ENCODE measurements around the gene COX6B1.
"Not testable (repeated sequence)": the region's sequence is repeated elsewhere in the genome, so short reads cannot be mapped to it uniquely, and the experiment has no call there.

COX6B1 gene

GRCh38 chr19:35669566-35669965 is 21.4 kb downstream of the COX6B1 start:
- no peak for DNase-seq

DNA sequence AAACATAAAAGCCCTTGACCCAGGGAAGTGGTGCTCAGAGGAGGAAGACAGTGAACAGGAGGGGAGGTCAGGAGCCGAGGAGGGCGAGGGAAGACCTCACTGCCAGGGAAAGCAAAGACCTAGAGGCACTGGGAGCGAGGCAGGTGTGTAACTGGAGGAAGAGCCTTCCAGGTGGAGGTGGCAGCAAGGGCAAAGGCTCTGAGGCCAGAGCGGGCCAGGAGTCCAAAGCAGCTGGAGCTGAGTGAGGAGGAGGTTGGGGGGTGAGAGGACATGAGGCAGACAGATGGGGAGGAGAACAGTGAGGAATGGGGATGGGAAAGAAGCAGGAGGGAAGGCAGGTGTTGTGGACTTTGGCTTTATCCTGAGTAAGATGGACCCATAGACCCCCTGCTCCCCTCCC is 21.9 kb downstream of the COX6B1 start:
- DNase-seq: no peak

DNA sequence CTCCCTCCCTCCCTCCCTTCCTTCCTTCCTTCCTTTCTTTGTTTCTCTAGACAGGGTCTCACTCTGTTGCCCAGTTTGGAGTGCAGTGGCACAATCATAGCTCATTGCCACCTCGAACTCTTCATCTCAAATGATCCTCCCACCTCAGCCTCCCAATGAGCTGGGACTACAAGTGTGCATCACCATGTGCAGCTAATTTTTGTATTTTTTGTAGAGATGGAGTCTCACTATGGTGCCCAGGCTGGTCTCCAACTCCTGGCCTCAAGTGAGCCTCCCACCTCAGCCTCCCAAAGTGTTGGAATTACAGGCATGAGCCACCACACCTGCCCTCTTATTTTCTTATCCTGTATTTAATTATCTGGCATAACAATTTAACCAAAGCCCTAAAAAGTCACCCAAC is 22.6 kb downstream of the COX6B1 start:
- no peak for DNase-seq

- no peak for DNase-seq
Measured at GRCh38 chr19:35671818-35672217, 23.7 kb downstream of the COX6B1 start.

- no peak for DNase-seq
Measured at GRCh38 chr19:35673121-35673804, 25.1 kb downstream of the COX6B1 start.

DNA sequence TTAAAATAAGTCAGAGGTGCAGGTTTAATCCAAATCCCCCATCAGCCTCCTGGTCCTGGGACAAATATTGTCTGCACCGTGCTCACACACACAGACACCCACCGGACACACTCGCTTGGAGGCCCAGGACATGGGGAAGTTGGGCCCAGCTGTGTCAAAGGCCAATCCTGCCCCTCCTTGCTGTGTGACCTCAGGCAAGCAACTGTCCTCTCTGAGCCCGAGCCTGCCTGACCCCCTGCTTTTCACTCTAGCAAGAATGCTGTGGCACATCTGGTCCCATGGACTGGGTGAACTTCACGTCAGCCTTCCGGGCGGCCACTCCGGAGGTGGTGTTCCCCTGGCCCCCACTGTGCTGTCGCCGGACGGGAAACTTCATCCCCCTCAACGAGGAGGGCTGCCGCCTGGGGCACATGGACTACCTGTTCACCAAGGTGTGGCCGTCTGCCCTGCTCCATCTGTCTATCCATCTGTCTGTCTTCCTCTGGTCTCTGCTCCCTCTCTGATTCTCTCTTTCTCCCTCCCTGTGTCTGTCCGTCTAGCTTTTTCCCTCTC is 27.5 kb downstream of the COX6B1 start:
- no peak for DNase-seq

DNA sequence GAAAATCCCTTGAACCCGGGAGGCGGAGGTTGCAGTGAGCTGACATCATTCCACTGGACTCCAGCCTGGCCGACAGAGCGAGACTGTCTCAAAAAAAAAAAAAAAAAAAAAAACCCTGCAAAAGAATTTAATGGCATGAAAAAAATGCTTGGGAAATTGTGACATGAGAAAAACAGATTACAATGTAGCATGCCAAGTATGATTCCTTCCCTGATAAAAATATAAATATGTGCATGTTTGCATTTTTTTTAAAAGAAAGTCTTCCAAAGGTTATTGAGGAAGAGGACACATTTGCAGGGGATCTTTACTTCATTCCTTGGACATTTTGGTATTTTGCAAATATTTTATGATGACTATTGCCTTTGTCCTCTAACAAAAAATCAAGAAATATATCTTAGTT is 41.7 kb downstream of the COX6B1 start:
- DNase-seq: no peak

DNA sequence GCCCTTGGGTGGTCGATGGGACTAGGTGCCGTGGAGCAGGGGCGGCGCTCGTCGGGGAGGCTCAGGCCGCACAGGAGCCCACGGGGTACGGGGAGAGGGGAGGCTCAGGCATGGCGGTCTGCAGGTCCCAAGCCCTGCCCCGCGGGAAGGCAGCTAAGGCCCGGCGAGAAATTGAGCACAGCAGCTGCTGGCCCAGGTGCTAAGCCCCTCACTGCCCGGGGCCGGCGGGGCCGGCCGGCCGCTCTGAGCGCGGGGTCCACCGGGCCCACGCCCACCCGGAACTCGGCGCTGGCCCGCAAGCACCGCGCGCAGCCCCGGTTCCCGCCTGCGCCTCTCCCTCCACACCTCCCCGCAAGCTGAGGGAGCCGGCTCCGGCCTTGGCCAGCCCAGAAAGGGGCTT is 43.0 kb downstream of the COX6B1 start:
- not testable (repeated sequence) for DNase-seq

GRCh38 chr19:35692010-35692409 is 43.9 kb downstream of the COX6B1 start:
- no peak for DNase-seq

DNA sequence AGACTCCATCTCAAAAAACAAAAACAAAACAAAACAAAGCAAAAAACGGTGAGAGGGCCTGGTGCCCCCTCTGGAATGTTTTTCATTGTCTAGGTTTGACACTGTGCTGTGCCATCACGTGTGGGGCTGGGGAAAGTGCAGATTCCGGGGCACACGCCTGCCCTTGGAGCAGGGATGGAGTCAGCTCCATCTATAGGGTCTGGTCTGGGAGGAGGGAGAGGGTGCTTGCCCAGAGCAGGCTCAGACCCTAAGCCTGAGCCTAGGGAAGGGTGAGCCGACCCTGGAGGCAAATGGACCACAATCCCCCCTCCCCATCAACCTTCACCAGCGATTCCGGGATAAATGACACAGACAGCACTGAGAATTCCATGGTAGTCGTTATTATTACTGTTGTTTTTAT is 45.3 kb downstream of the COX6B1 start:
- no peak for DNase-seq

DNA sequence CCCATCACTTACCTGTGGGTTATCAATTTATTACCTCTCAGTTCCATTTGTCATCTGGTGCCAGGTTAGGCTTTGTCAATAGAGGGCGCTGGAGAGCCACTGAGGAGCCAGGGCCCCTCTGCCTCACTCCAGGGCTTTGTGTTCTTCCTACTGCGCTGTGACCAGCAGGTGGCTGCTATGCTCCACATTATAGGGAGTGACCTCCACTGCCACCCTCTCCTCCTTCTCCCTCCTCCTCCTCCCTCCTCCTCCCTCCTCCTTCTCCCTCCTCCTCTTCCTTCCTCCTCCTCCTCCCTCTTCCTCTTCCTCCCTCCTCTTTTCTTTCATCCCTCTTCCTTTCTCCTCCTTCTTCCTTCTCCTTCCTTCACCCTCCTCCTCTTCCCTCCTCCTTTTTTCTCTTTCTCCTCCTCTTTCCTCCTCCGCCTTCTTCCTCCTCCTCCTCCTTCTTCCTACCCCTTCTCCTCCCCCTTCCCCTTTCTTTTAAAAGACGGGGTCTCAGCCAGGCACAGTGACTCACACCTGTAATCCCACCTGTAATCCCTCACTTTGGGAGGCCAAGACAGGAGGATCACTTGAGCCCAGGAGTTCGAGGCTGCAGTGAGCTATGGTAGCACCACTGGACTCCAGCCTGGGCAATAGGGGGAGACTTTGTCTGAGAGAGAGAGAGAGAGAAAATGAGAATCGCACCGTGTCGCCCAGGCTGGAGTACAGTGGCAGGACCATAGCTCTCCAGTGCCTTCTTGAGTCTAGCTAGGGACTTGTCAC is 45.9 kb downstream of the COX6B1 start:
- DNase-seq: peak; percentile 86

DNA sequence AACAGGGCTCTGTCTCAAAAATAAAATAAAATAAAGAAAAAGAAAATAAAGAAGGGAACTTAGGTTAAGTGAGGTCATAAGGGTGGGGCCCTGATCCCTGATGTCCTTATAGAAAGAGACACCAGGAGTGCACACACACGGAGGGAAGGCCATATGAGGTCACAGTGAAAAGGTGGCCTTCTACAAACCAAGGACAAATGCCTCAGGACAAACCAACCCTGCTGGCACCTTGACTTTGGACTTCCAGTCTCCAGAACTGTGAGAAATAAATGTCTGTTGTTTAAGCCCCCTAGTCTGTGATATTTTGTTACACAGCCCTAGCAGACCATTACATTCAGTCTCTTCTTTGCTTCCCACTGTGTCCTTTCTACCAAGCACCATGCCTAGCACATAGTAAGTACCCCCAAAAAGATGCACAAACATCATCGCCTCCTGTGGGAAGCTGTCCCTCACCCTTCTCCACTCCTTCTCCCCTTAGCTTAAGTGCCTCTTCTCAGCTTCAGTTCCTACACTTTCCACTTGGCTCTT is 47.8 kb downstream of the COX6B1 start:
- no peak for DNase-seq

- no peak for DNase-seq
Measured at GRCh38 chr19:35696835-35697234, 48.7 kb downstream of the COX6B1 start.

GRCh38 chr19:35702223-35703012 is 54.3 kb downstream of the COX6B1 start:
- DNase-seq: peak; percentile 98

DNA sequence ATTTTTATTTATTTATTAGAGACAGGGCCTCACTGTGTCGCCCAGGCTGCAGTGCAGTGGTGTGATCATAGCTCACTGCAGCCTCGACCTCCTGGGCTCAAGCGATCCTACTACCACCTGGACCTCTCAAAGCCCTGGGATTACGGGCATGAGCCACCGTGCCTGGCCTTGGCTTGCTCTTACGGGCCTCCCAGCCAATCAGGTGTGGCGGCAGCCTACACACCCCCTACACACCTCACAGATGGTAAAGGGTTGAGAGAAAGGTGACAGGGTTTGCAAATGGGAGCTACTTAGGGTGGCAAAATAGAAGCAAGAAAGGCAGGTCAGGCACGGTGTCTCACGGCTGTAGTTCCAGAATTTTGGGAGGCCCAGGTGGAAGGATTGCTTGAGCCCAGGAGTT is 55.2 kb downstream of the COX6B1 start:
- no peak for DNase-seq

DNA sequence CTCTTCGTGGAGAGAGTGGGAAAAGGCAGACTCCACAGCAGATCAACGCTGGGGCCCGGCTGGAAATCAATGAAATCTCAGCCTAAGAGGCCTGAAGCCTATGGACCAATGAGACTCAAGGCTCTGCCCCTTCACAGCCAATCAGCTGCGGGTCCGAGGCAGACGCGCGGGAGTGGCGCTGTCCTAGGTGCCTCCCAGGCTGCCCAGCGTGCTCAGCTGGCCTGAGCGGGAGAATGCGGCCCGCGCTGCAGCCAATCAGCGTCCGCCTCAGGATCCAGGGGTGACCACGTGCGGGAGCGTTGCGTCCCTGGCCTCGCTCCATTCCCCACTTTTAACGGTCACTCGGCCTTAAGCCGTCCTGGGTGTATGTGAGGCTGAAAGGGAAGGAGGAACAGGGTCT is 56.1 kb downstream of the COX6B1 start, which contains the start of gene ZBTB32:
Gene ZBTB32 (plus strand): TSS at position 341 of the 400 bp plus-strand sequence. CDS start 10,069 bp downstream, outside the sequence.
- no peak for DNase-seq
